ENCODE data around the gene TNFRSF1A.

Gene TNFRSF1A

GRCh38 chr12:6362403-6362802 lies 20.5 kb upstream of the TNFRSF1A start:
- H3K27me3 ChIP-seq (ENCODE audit: insufficient read depth, low read length): no peaks in the 10 kb centered on the region
- H3K9me3 ChIP-seq (ENCODE audit: insufficient read depth, low read depth, low read length): no peaks in the 10 kb centered on the region
- no peak overlapping the region for H3K9ac ChIP-seq (ENCODE audit: low read depth, low read length)
- H3K4me1 ChIP-seq (ENCODE audit: insufficient read depth, low read length): no peaks in the 10 kb centered on the region
- H3K4me3 ChIP-seq (ENCODE audit: low read length): no peak overlapping the region
- H3K36me3 ChIP-seq (ENCODE audit: insufficient read depth, low read depth, low read length): peaks cover 44% of the 10 kb centered on the region
- H3K27ac ChIP-seq (ENCODE audit: low read length): no peak overlapping the region

GRCh38 chr12:6361834-6362233 lies 20.0 kb upstream of the TNFRSF1A start:
- H3K36me3 ChIP-seq (ENCODE audit: insufficient read depth, low read depth, low read length): peaks cover 38% of the 10 kb centered on the region
- no peak overlapping the region for H3K9ac ChIP-seq (ENCODE audit: low read depth, low read length)
- no peaks in the 10 kb centered on the region for H3K9me3 ChIP-seq (ENCODE audit: insufficient read depth, low read depth, low read length)
- H3K27me3 ChIP-seq (ENCODE audit: insufficient read depth, low read length): no peaks in the 10 kb centered on the region
- H3K27ac ChIP-seq (ENCODE audit: low read length): no peak overlapping the region
- no peaks in the 10 kb centered on the region for H3K4me1 ChIP-seq (ENCODE audit: insufficient read depth, low read length)
- H3K4me3 ChIP-seq (ENCODE audit: low read length): no peak overlapping the region

GRCh38 chr12:6360578-6361490 lies 19.0 kb upstream of the TNFRSF1A start:
- Histone ChIP-seq H3K36me3 (ENCODE audit: insufficient read depth, low read depth, low read length) (peaks cover 39% of the 10 kb centered on the region), H3K4me1 (ENCODE audit: insufficient read depth, low read length) (no peaks in the 10 kb centered on the region), H3K27ac (ENCODE audit: low read length) (no peak overlapping the region), H3K9ac (ENCODE audit: low read depth, low read length) (no peak overlapping the region), H3K27me3 (ENCODE audit: insufficient read depth, low read length) (no peaks in the 10 kb centered on the region), H3K9me3 (ENCODE audit: insufficient read depth, low read depth, low read length) (no peaks in the 10 kb centered on the region), H3K4me3 (ENCODE audit: low read length) (no peak overlapping the region)

- Histone ChIP-seq H3K27ac (ENCODE audit: low read length) (no peak overlapping the region), H3K4me3 (ENCODE audit: low read length) (no peak overlapping the region), H3K4me1 (ENCODE audit: insufficient read depth, low read length) (no peaks in the 10 kb centered on the region), H3K27me3 (ENCODE audit: insufficient read depth, low read length) (no peaks in the 10 kb centered on the region), H3K9me3 (ENCODE audit: insufficient read depth, low read depth, low read length) (no peaks in the 10 kb centered on the region), H3K9ac (ENCODE audit: low read depth, low read length) (no peak overlapping the region), H3K36me3 (ENCODE audit: insufficient read depth, low read depth, low read length) (peaks cover 46% of the 10 kb centered on the region)
These were observed 18.2 kb upstream of the TNFRSF1A start for GRCh38 chr12:6360080-6360571.

GRCh38 chr12:6358881-6359280 lies 17.0 kb upstream of the TNFRSF1A start:
- Histone ChIP-seq H3K4me1 (ENCODE audit: insufficient read depth, low read length) (no peaks in the 10 kb centered on the region), H3K9me3 (ENCODE audit: insufficient read depth, low read depth, low read length) (no peaks in the 10 kb centered on the region), H3K4me3 (ENCODE audit: low read length) (no peak overlapping the region), H3K27me3 (ENCODE audit: insufficient read depth, low read length) (no peaks in the 10 kb centered on the region), H3K9ac (ENCODE audit: low read depth, low read length) (no peak overlapping the region), H3K27ac (ENCODE audit: low read length) (no peak overlapping the region), H3K36me3 (ENCODE audit: insufficient read depth, low read depth, low read length) (peaks cover 55% of the 10 kb centered on the region)

- Histone ChIP-seq H3K36me3 (ENCODE audit: insufficient read depth, low read depth, low read length) (peaks cover 46% of the 10 kb centered on the region), H3K9me3 (ENCODE audit: insufficient read depth, low read depth, low read length) (no peaks in the 10 kb centered on the region), H3K4me3 (ENCODE audit: low read length) (no peak overlapping the region), H3K27ac (ENCODE audit: low read length) (no peak overlapping the region), H3K4me1 (ENCODE audit: insufficient read depth, low read length) (no peaks in the 10 kb centered on the region), H3K27me3 (ENCODE audit: insufficient read depth, low read length) (no peaks in the 10 kb centered on the region), H3K9ac (ENCODE audit: low read depth, low read length) (no peak overlapping the region)
These were observed 14.5 kb upstream of the TNFRSF1A start for GRCh38 chr12:6356374-6356820.

- no peak overlapping the region for H3K27ac ChIP-seq (ENCODE audit: low read length)
- H3K36me3 ChIP-seq (ENCODE audit: insufficient read depth, low read depth, low read length): peaks cover 43% of the 10 kb centered on the region
These were observed 13.9 kb upstream of the TNFRSF1A start for GRCh38 chr12:6355491-6356373.

GRCh38 chr12:6354495-6355393 lies 12.9 kb upstream of the TNFRSF1A start:
- Histone ChIP-seq H3K9ac (ENCODE audit: low read depth, low read length) (no peak overlapping the region), H3K4me3 (ENCODE audit: low read length) (no peak overlapping the region), H3K27me3 (ENCODE audit: insufficient read depth, low read length) (no peaks in the 10 kb centered on the region), H3K36me3 (ENCODE audit: insufficient read depth, low read depth, low read length) (peaks cover 33% of the 10 kb centered on the region), H3K4me1 (ENCODE audit: insufficient read depth, low read length) (no peaks in the 10 kb centered on the region), H3K27ac (ENCODE audit: low read length) (no peak overlapping the region), H3K9me3 (ENCODE audit: insufficient read depth, low read depth, low read length) (no peaks in the 10 kb centered on the region)

More at GRCh38 chr12:6355491-6356373, 13.9 kb upstream of the TNFRSF1A start:
- H3K4me3 ChIP-seq (ENCODE audit: low read length): no peak overlapping the region
- no peaks in the 10 kb centered on the region for H3K9me3 ChIP-seq (ENCODE audit: insufficient read depth, low read depth, low read length)
- no peaks in the 10 kb centered on the region for H3K4me1 ChIP-seq (ENCODE audit: insufficient read depth, low read length)
- H3K27me3 ChIP-seq (ENCODE audit: insufficient read depth, low read length): no peaks in the 10 kb centered on the region
- H3K9ac ChIP-seq (ENCODE audit: low read depth, low read length): no peak overlapping the region

GRCh38 chr12:6352193-6353173 lies 10.6 kb upstream of the TNFRSF1A start:
- no peak overlapping the region for H3K4me3 ChIP-seq (ENCODE audit: low read length)

GRCh38 chr12:6351622-6352021 lies 9.7 kb upstream of the TNFRSF1A start:
- Histone ChIP-seq H3K9ac (ENCODE audit: low read depth, low read length) (no peak overlapping the region), H3K4me1 (ENCODE audit: insufficient read depth, low read length) (no peaks in the 10 kb centered on the region), H3K9me3 (ENCODE audit: insufficient read depth, low read depth, low read length) (no peaks in the 10 kb centered on the region), H3K36me3 (ENCODE audit: insufficient read depth, low read depth, low read length) (peaks cover 53% of the 10 kb centered on the region), H3K27me3 (ENCODE audit: insufficient read depth, low read length) (no peaks in the 10 kb centered on the region), H3K4me3 (ENCODE audit: low read length) (no peak overlapping the region), H3K27ac (ENCODE audit: low read length) (no peak overlapping the region)

More at GRCh38 chr12:6352193-6353173, 10.6 kb upstream of the TNFRSF1A start:
- H3K4me1 ChIP-seq (ENCODE audit: insufficient read depth, low read length): no peaks in the 10 kb centered on the region
- H3K9me3 ChIP-seq (ENCODE audit: insufficient read depth, low read depth, low read length): no peaks in the 10 kb centered on the region
- peaks cover 45% of the 10 kb centered on the region for H3K36me3 ChIP-seq (ENCODE audit: insufficient read depth, low read depth, low read length)
- no peaks in the 10 kb centered on the region for H3K27me3 ChIP-seq (ENCODE audit: insufficient read depth, low read length)
- H3K27ac ChIP-seq (ENCODE audit: low read length): no peak overlapping the region
- no peak overlapping the region for H3K9ac ChIP-seq (ENCODE audit: low read depth, low read length)

All from iPS-20b (cell line).